GM18499 (cell line): ENCODE results near the gene RTL1.

Source experiments
- ATAC-seq: cut with Tn5 transposase; IDR thresholded peaks from one replicate; pipeline ENCODE4 v1.9.1; 2021; ENCODE audit warnings: moderate number of reproducible peaks; ENCODE audit not compliant: insufficient read depth, unreplicated experiment

The RTL1 gene

DNA sequence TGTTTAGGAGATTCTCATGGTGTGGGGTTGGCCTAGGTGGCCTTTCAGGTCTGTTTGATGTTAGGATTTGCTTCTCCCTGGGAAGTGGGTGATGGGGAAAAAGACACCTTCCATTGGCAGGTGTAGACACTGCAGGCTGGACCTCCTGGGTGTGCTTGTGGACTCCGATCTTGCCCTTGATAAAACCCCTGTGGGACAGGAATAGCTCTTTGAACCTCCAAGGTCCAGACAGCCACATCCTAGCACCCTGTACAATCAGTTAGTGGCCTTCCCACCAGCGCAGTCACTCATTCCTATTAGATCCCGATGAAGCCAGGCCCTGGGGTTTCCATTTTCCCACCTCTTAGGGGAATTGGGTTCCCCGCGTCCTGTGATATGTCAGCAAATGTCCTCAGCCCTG, 49.1 kb downstream of the RTL1 start:
- ATAC-seq = no peak

DNA sequence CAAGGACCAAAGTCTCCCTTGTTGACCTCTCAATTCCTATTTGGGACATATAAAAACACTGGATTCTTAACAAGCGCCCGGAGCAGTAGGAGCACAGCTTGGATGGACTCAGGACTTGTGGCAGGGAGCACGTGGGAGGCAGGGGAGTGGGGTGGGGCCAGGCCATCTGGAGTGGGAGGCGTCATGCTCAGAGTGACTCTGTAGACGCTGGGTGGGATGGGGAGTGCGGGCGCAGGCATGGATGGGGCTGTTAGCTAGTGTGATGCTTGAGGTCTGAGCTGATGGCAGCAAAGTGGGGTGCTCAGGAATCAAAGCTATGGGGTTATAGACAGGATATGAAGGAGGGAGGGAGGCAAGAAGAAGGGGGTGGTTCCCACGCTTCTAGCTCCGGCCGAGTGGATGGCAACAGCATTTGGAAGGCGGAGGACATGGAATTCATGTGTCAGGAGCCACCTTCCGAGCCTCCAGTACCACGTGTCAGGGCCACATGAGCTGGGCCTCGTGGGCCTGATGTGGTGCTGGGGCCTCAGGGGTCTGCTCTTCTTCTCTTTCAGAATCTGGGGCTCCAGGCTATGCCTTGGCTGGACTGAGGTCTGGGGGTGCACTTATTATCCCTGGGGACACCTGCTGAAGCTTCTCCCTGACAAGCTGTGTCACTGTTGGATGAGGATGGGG, 51.4 kb downstream of the RTL1 start:
- no peak for ATAC-seq

DNA sequence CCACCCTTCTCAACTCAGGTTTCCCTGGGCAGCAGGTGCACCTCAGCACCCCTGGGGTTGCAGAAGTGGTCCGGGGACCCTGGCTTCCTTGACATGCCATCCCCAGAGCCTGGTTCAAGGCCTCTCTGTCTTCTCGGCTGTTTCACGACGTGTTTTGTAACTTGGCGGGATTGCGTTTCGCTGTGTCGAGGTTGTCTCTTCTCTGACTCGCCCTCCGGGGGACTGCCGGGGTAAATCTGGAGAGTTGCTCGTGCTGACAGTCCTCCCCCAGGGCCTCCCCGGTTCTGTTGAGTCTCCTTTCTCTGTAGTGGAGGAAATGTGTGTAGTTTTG, 52.0 kb downstream of the RTL1 start:
- ATAC-seq = no peak

DNA sequence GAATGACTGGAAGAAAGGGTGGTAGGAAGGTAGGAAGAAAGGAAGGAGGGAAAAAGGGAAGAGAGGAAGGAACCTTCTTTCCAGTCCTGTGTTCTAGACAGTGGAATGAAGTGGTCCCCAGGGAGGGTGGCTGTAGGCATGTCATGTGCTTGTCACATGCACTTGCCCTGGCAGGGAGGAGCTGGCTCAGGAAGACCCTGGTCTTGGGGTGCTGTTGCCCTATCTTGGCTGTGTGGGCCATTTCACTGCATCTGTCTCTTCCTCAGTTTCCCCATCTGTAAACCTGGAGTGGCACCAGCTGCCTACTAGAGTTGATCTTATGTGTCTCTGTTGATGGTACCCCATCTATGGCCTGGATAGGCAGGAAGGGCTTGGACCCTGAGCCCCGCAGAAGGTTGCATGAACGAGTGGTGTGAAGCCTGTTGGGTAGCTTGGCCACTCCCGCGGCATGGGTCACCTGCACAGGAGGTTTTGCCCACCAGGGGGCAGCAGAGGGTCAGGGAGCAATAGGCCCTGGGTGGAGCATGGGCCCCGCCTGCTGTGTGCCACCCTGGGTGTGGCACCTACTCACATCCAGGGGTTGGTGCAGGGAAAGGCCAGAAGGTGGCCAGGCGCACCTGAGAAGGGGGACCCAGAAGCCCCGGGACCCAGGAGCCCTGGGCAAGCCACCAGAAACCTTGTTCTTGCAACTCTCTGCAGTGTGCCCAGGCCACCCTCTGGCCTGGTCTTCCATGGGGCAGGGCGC, 52.5 kb downstream of the RTL1 start:
- ATAC-seq = no peak

DNA sequence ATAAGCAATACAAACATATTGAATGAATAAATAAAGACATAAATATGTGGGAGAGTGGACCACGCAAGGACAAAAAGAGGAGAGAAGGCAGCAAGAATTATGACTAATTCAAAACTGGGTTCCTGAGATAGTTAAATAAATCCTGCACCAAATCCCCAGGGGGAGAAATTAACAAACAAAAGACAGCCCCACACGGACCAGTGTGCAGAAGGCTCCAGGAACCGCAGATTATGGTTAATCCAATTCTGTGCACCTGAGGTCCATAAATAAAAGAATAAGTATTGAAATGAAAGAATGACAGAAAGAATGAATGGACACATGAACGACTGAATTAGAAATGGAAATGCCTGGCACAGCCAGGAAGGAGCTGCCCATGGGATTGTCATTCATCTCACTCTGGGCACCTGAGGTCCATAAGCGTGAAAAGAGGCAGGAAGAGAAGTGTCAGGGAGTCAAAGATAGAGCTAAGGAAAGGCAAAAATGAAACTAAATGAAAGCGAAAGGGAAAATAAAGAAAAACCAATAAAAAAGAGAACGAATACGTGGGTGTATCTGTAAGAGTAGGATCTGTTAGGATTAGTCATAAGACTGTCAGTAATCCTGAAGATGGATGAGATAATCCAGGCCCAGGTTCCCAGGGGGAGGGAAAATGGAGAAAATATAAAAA, 54.3 kb downstream of the RTL1 start:
- no peak for ATAC-seq

DNA sequence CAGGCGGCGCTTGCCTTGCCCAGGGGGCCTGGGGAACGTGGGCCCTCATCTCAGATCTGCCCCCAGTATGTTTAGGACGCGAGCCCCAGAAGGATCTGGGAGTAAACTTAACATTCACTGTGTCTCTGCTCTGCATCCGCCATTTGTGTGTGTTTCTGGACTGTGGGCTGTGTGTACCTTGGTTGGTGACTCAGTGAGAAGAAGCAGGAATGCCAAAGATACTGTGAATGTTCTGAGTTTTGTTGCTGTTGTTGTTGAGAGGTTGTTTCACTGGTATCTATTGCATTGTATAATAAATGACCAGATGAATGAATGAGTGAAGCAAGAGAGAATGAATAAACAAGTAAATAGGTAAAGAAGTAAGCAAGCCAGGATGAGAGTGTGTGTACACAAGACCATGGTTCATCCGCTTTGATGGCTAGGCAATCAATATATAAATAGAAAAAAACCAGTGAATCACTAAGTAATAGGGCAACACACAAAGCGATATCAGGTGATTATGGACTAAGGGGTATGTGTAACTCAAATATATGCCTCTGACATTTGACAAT, 57.1 kb downstream of the RTL1 start:
- no peak for ATAC-seq

DNA sequence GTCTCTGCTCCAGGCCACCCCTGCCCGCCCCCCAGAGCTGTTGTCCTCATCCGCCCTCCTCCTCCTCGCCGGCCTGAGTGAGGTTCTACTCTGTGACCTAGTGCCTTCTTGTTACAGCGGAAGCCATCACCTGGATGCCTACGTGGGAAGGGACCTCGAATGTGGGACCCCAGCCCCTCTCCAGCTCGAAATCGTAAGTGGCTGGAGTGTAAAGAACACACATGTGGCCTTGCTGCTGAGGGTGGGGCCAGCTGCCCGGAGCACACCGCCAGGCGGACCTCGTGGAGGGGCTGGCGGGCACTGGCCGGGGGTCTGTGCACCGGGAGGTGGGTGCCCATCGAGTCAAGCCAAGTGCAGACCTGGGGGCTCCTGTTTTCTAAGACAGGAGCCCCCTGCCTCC, 58.2 kb downstream of the RTL1 start:
- no peak for ATAC-seq

DNA sequence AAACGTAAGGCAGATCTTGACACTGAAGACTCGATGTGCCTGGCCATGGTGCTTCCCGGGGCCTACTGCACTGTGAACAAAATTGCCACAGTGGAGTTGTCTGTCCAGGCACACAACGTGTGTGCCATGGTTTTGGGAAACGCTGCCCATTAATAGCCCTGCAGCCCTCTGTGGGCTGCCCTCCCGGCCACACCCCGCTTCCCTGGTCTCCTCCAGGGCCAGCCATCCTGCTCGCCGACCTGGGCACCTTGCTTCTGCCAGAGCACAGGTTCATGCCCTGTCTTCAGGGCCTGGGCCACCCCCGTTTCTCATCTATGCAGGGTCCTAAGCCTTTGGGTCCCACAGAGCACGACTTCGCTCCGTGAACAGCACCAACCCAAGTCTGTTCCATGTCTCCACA, 58.7 kb downstream of the RTL1 start:
- ATAC-seq = no peak

DNA sequence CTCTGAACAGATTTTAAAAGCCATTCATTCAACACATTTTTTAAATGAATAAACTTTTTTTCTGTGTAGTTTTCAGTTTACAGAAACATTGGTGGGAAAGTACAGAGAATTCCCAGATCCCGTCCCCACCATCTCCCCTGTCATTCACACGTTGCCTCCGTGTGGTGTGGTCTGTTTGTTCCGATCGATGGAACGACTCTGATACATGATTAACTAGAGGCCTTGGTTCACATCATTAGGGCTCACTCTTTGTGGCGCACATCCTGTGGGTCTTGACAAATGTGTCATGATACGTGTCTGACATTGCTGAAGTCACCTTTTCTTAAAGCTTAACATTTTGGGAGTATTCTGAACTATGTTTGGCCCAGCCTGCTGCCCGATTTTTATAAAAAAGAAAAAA, 59.1 kb downstream of the RTL1 start:
- no peak for ATAC-seq

DNA sequence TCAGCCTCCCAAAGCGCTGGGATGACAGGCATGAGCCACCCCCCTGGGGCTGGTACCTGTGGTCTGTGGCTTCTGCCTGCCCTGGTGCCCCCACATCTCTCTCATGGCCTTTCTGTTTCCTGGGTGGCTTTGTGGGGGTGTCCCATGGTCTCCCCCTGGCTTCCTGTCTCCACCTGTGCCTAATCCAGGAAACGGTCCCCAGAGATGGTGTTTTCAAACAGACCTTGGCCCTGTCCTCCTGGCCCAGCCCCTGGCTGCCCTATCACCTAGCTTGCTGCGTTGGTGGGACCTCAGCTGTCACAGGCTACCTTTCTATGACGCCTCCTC, 59.5 kb downstream of the RTL1 start:
- ATAC-seq = no peak

DNA sequence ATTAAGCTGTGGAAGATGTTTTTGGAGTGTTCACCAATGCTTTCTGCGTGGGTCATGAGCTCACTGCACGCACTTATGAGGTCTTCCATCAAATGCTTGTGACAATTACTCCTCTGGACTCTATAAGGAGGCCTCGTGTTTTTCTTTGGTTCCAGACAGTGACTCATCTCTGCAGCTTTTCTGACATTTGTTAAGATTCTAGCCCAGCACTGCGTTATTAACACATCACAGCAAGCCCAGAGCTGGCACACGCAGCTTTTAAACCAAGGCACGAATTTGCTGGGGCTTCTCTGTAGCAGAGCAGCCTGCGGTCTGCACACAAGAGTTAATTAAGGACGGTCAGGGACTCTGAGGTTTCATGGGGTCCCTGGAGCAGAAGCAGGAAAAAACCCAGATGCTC, 60.7 kb downstream of the RTL1 start:
- no peak for ATAC-seq

DNA sequence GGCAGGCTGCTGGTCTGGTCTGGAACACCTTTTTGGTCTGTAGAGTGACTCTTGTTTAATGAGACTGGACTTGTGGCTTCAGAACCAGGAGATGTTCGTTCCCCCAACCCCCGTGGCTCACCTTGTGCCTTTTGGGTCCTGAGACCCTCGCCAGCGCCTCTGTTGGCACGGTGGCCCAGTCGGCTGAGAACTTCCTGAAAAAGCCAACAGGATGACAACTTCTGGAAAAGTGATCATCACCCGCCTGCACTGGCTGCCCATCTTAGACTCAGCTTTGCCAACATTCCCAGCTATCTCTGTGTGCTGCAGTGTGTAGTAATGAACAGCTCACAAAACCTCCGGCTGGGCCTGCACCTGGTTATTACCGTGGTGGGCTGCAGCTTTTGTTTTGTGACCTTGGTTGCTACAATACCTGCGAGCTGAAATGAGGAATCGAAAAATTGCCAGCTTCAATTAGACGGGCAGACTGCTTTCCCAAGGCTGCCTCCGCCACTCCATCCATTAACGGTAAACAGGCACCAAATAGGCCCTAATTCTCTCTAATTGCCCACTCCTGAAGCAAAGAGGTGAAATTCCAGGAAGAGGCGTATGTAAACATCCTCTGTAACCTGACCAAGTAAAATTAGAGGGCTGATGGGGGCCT, 61.6 kb downstream of the RTL1 start:
- no peak for ATAC-seq

DNA sequence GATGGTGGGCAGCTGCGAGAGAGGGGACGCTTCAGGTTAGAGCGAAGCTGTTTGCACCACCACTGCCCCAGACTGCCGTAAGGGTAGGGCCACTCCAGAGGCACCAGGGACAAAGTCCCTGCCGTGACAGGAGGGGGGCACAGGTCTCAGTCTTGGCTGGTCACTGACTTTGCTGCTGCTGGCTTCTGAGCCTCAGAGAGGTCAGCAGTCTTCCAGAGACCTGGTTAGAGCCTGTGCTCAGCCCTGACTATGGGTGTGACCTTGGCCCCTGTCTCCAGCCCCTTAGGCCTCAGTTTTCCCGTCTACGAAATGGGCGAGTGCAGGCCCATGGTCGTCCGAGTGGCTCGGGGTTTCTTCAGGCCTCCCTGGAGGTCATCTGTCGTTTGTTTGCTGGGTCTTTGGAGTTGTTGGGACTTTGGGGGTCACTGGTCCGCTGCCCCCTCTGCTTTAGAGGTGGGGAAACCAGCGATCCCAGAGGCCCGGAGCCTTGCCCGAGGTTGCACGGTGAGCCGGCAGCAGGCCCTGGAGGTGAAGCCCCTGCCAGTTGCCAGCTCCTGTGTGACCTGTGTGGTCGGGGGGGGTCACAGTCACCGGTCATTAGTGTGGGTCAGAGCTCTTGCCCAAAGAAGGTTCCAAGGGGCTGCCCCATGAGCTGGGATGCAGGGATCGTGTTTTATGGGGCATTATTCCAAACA, 62.3 kb downstream of the RTL1 start:
- no peak for ATAC-seq

DNA sequence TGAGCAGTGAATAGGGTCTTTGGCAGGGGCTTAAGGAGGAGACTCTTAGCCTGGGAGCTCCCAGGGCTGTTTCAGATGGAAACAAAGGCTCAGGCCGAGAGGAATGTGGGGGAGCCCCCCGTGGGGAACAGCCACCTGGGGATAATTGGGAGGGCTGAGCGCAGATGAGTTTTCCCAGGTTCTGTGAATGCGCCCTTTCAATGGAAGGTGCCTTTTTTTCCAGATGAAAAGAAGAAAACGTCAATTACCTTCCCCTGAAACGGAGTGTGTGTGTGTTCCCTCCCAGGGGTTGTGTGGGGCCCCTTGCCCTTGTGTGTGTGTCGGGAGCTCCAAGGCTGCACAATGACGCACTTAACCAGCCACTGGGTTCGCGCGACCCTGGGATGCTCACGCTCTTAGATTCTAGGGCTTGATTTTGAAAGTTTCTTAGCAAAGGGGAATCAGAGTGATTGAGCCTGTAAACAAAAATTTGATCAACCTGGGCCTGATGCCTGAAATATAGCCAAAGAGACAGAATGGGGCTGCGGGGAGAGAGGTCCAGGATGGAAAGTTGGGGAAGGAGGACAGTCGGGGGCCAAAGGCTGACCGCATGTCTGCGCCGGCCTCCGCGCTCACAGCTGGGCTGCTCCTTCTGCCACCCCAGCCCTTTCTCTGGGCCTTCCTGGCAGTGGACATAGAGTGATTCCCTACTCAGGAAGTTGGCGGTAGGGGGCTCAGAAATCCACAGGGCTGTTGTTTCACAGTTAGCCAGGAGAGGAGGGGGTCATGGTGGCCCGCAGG, 63.0 kb downstream of the RTL1 start:
- ATAC-seq = no peak

DNA sequence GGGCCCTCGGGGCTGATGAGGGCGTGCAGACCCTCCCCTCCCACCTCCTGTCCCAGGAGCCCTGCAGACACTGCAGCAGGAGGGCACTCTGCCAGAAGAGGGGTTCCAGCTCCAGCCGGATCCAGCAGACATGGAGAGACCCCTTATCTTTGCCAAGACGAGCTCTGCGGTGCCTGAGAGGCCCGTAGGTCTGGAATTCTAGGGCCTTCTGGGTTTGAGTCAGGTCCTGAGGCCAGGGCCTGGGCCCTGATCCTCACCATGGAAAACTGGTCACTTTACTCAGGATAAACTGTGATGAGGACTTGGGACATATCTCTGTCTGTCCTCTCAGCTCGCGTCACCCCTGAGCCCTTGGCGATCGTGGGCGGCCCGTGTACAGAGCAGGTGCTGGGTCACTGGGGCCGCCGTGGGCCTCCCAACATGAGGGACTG, 63.8 kb downstream of the RTL1 start:
- ATAC-seq = no peak

DNA sequence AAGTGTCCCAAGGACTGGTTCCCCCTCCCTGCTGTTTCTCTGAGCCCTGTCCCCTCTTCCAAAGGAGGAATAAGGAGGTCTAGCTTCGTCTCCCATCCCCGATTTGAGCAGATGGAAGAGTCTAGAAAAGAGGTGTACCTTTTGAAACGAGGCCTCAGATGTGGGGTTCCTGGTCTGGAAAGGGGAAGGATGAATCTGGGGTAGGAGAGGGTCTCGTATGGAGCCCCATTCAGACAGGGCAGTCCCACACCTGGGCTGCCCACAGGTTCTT, 64.3 kb downstream of the RTL1 start:
- no peak for ATAC-seq

DNA sequence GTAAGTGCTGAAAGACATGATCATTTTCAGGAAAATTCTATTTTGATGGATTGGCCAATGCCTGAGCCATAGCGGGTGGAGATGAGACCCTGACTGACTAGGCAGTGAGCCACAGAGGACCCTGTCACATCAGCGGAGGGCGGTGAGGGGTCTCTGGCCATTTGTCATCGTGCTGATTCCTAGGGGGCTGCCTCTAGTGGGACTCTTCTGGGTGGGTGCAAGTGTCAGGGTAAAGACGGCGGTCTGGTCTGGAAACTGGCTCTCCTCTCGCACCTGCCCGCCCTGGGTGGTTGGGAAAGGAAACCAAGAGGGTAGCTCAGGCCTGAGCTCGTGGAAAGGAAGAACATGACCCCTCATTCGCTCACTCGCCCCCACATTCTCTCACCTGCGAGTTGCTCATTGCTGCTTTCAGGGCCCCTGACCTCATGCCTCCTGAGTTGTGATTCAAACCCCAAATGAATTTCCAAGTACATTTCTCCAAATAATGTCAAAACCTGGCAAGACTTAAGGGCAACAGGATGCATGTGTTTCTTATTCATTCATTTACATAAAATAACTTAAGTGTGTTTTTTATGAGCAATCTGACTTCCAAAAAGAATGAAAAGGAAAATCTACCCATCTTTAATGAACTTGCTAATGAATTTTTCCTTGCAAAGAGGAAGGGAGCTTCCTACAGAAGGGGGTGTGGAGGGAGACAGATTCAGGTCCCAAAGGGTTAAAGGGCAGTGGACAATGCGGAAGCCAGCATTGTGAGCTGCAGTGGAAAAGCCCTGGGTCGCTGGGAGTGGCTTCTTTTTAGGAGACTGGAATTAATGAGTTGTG, 64.8 kb downstream of the RTL1 start:
- no peak for ATAC-seq

DNA sequence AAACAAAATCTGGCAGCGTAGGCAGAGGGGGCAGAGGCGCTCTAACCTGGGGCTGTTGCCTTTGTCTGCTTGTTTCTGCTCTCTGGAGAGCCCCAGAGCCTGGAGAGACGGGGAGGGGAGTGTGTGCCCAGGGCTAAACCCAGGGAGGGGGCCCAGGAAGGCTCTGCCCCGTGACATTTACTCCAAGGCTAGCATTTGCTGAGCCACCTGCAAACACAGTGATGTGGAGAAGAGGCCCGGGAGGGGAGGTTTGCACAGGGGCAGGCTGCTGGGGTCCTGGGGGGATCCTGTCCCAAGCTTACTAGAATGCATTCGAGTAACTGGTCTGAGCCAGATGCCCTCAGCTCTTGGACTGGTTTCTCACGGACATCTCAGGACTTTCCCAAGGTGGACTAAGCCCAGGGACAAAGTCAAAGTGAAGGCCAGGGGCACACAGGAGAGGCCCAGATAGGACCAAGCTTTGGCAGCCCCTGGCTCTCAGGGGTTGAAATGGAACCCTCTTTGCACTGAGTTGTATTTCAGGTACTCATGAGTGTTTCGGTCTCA, 65.6 kb downstream of the RTL1 start:
- no peak for ATAC-seq
